HG02938 (cell line): ENCODE measurements around the gene CAPN11.

Experiments
- ATAC-seq: cut with Tn5 transposase; IDR thresholded peaks from one replicate; pipeline ENCODE4 v1.9.1; 2021; ENCODE audit warnings: mild to moderate bottlenecking, moderate library complexity; ENCODE audit not compliant: unreplicated experiment

CAPN11 gene

GRCh38 chr6:44158770-44159228 is at the start of gene CAPN11:
Gene CAPN11, plus strand, starts transcription at chr6:44158820. Its CDS starts 29 bp downstream, at chr6:44158849.
- no peak for ATAC-seq

DNA sequence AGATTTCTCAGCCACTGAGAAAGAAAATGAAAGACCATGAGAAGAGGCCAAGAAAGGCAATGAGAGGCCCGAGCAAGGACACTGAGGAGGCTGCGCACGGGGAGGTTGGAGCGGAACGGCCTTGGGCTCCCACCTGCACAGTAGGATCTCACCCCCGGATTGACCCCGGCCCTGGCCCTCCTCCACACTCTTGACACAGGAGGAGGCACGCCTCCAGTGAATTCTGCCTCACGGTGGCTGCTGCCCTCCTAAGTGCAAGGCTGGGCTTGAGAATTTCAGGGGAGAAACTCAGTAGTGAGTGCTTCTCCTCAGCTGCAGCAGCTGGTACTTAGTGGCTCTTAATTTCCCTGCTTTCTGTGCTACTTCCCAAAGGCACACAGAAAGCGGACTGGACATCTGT is 49.4 kb upstream of the CAPN11 start:
- no peak for ATAC-seq

DNA sequence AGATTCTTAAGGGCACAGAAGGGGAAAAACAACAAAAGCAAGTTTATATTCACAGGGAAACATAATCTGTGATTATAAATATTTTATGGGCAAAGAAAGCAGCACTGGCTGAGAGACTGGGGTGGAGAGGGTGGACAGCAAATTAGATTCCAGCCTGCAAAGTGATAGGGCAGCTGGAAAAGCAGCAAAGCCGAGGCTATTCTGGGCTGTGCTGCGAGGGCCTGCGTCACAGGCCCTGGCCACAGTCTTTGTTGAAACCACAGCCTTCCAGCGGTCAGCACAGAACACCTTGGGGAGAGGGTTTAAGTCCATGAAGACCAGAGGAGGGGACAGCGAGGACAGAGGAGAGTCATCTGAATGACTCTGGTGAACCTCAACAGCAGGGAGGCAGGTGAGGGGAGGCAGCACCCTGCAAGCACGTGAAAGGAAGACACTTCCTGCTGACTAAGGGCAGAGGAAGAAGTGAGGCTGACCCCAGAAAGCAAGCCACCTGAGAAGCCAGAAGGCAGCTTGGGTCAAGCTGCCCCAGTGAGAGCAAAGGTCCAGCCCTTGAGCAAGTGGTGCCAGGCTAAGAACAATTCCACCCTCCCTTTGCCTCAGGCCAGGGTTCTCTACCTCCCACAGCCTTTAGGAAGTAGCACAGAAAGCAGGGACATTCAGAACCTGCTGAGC is 48.5 kb upstream of the CAPN11 start:
- no peak for ATAC-seq

DNA sequence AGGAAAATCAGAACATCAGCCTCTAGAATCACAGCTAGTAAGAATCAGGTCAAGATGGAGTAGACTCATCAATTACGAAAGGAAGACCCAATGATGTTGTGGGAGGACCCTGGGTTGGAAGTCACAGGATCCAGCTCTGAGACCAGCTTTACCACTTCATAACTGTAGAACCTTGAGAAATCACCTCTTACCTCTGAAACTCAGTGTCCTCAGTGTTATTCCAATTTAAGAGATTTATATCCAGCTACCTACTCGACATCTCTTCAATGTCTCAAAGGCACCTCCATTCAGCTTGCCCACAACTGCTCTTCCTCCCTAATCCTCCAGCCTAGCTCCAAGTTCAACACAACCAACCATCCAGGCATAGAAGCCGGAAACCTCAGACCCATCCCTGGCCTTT is 47.7 kb upstream of the CAPN11 start:
- ATAC-seq, result no peak

DNA sequence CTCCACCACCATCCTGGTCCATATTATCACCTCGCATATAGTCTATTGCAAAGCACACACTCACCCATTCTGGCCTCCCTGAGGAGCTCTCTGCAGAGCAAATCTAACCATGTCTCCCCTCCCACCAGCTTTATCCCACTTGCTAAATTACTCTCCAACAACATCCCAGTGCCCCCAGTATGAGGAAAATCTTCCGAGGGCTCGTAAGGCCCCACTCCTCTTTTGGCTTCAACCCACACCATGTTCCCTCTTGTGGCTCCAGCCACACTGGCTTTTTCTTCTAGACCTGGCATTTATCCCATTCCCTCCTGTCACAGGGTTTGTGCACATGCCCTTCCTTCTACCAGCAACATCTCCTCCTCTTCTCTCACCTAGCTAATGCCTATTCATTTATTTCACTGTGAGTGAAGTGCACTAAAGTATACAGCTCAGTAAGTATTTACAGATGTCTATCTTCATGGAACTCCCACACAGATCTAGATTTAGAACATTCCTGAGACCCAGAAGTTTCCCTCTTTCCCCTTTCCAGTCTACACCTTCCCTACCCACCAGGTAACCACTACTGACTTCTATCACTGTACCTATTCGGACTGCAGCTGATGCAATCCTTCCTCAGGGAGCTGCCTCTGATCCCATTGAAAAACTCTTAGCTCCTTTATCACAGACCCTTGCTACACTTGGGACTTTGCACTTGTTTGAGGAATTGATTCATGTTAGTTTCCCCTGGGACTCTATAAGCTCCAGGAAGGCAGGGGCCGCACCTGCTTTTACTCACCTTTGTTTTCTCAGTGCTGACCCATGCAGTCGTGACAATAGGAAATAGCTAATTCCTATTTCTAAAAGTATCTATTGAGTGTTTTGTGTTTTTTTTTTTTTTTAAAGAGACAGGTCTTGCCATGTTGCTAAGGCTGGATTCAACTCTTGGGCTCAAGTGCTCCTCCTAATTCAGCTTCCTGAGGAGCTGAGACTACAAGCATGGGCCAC is 46.9 kb upstream of the CAPN11 start:
- no peak for ATAC-seq

DNA sequence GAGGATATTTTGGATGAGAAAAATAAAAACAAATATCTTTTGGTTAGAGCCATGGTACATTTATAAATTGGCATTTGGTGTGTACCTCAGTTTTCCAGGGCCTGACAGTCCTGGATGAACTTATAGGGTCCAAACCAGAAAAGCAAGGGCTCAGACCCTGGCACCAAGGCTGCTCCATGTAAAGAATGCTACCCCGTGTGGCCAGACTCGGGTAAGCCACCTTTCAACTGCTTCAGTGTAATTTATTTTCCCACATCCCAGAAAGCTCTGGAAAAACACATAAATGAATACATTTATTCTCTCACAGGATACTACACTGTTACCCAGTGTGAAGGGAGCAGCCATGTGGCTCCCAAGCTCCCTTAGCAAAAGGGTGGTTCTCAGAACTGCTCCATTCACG is 45.2 kb upstream of the CAPN11 start:
- no peak for ATAC-seq

DNA sequence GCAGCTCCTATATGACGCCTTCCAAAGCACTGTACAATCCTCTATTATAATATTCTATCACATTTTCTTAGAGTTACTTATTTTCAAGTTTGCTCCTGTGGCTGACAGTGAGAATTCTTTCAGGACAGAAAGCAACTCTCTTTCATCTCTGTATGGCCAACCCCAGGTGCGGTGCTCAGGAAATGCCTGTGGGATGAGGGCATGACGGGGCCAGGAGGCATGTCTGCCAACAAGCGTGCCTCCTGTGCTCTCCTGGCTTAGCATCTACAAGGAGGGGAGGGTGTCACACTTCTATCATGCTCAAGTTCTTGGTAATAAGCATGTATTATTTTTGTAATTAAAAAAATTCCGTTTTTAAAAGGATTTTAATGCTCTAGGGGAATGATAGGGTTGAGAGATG is 42.8 kb upstream of the CAPN11 start:
- ATAC-seq, result no peak

- ATAC-seq, result no peak
Observed at GRCh38 chr6:44116641-44117382, 41.8 kb upstream of the CAPN11 start.

GRCh38 chr6:44117397-44118128 is 41.1 kb upstream of the CAPN11 start:
- ATAC-seq, result no peak

DNA sequence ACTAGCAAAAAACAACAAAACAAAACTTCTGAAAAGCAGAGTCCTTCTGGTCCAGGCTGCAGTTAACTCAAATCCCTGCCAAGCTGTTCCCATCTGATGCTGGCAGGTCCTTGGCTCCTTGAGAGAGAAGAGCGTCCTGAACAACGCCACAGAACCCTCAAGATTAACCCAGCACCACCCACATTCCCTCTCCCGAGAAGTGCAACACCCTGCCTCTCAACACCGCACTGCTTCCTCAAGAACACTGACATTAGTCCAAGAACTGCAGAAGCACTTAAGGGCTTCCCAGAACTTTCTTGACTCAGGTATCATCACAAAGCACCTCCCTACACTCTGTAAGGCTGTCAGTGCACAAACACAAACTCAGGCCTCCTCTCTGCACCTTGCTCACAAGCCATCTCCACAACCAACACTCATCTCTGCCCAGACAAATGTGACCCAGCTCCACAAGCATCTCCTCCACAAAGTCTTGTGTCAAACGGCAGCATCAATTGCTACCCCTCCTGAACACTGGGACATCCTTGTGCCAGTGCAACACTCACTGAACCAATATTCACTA is 38.8 kb upstream of the CAPN11 start:
- ATAC-seq, result no peak

GRCh38 chr6:44120692-44121443 is 37.8 kb upstream of the CAPN11 start:
- ATAC-seq, result no peak

GRCh38 chr6:44122801-44123200 is 35.8 kb upstream of the CAPN11 start:
- no peak for ATAC-seq

DNA sequence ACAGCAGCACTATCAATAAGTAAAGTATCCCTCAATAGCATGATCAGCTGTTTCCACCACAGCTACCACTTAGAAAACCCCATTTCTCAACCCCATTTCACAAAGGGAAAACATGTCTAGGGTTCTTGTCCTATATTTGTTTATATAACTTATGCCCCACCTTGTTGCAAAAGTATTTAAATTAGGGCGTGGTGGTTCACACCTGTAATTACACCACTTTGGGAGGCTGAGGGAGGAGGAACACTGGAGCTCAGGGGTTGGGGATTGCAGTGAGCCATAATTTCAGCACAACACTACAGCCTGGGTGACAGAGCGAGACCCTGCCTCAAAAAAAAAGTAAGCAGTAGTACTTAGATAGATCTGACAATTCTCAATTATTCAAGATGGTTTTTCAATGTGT is 35.1 kb upstream of the CAPN11 start:
- no peak for ATAC-seq

- peak; percentile 60 for ATAC-seq
Observed at GRCh38 chr6:44126320-44127149, 32.1 kb upstream of the CAPN11 start.

DNA sequence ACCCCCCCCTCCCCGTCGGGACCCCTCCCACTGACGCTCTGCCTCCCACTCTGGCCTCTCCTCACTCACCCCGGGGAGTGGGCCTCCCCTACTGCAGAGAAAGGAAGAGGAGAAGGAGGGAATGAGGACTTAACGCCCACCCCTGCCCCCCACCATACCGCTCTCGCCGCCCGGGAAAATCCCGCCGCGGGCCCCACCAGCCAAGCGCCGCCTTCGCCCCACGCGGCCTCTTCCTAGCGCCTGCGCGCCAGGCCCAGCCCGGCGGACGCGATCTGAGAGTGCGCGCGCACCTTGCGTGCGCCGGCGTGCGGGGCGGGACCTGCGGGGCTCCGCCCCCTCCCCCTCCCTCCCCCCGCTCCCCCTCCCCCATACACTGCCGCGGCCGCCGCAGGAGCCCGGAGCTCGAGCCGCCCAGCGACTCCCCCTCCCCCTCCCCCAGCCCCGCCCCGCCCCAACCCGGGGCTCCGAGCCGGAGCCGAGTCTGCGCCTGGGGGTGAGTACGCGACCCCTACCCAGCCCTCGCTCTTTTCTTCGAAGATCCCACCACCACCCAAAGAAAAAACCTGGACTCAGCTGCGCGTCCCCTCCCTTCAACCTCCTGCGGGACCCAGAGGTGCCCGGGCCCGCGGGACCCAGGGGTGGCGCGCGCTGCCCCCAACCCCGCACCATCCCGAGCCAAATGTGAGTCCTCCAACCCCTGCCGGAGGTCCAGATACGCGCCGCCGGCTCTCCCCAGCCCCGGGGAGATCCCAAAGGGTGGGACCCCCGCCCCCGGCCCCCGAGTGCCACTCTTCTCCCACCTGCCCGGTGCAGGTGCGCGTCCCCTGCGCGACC is 31.2 kb upstream of the CAPN11 start, which contains the start of the genes MRPL14 and TMEM63B:
Gene MRPL14, minus strand, starts transcription at position 267 of the 834 bp plus-strand sequence. CDS start 10,841 bp downstream, outside the sequence.
Gene TMEM63B, plus strand, starts transcription at position 369 of the 834 bp plus-strand sequence. CDS start 7,031 bp downstream, outside the sequence.
- no peak for ATAC-seq

DNA sequence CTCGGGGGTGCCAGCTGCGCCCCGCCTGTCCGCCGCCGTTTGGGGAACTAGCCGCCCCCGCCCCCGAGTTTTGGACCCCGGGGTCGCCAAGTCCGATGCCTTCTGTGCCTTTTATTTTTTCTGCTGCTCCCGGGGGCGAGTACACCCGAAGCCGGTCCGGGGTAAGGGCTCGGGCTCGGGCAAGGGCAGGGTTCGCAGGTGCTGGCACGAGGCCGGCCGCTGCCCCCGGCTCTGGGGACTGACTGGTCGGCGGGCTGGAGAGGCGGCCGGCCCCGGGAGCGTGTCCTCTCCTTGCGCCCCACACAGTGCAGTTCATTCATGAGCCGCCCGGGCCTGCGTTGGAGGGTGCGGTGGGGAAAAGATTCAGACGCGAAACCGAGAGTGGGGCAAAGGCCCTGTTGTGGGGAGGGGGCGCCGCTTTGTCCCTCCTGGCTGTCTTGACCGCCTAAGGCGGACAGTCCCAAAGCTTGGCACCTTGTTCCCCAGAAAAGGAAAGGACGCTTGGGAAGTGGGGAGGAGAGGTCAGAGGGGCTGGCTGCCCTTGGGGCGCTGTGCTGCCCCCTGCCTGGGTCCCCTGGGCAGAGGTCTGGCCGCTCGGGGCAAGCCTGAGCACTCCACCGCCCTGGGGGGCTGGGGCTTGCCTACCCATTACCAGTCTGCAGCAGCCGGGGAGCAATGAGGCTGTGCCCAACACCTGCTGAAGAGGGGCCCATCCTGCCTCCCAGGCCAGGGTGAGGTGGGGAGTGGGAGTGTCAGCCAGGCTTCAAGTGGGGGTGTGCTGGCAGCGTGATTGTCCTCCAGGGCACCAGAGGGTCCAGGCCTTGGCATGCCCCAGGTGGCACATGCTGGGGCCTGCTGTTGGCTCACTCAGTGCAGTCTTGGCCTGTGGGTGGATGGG is 30.4 kb upstream of the CAPN11 start:
- no peak for ATAC-seq
